ENCODE measurements around the gene BEND6.

DNA sequence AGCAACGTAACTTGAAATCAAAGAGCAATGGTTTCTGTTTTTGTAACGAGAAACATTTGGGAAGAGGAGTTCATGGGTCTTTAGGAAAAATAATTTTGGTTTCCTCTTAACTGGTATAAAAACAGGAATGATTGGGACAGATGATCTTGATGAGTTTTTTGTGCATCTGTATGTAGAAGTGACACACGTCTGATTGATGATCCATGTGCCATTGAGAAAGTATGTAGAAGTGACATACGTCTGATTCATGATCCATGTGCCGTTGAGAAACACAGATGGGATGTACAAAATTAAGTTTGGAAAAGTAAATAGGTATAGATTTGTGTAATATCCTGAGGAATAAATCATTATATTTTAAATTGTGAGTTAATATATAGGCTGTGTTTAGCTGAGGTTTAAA, 93.7 kb downstream of the BEND6 start:
- TF ChIP-seq, protein P1, sequence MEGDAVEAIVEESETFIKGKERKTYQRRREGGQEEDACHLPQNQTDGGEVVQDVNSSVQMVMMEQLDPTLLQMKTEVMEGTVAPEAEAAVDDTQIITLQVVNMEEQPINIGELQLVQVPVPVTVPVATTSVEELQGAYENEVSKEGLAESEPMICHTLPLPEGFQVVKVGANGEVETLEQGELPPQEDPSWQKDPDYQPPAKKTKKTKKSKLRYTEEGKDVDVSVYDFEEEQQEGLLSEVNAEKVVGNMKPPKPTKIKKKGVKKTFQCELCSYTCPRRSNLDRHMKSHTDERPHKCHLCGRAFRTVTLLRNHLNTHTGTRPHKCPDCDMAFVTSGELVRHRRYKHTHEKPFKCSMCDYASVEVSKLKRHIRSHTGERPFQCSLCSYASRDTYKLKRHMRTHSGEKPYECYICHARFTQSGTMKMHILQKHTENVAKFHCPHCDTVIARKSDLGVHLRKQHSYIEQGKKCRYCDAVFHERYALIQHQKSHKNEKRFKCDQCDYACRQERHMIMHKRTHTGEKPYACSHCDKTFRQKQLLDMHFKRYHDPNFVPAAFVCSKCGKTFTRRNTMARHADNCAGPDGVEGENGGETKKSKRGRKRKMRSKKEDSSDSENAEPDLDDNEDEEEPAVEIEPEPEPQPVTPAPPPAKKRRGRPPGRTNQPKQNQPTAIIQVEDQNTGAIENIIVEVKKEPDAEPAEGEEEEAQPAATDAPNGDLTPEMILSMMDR (IDR thresholded peaks at IDR 0.05 in 8 of 11, conservative IDR thresholded peaks at IDR 0.05 in 3 of 11) = no peak
- no peak for TF ChIP-seq POLR2AphosphoS5 (IDR thresholded peaks at IDR 0.05)
